Measurements from ENCODE around the gene CCS. TPM values are rescaled to one million over a fixed set of nuclear protein-coding genes. Genes with fewer than 3 reads are reported as not detected.

The CCS gene
- total RNA-seq, 1 donor from 2014 or later: 40.5 TPM

DNA sequence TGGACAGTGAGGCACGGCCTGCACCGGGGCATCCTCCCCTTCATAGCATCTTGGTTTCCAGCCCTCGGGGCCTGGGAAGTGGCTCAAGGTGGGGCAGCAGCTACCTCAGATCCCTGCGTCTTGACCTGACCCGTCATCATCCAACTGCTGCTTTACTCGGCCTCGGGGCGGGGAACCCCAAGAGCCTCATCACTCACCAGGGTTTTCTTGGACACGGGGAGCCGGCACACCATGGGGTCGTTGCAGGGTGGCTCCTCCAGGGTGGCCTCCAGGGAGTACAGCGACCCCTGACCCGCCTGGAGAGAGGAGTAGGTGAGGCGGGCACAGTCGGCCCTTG is 25.2 kb upstream of the CCS start:
- no peak overlapping the region for H3K27ac ChIP-seq
- H3K27me3 ChIP-seq (ENCODE audit: low read depth): no peaks in the 10 kb centered on the region
- TF ChIP-seq, protein P1, sequence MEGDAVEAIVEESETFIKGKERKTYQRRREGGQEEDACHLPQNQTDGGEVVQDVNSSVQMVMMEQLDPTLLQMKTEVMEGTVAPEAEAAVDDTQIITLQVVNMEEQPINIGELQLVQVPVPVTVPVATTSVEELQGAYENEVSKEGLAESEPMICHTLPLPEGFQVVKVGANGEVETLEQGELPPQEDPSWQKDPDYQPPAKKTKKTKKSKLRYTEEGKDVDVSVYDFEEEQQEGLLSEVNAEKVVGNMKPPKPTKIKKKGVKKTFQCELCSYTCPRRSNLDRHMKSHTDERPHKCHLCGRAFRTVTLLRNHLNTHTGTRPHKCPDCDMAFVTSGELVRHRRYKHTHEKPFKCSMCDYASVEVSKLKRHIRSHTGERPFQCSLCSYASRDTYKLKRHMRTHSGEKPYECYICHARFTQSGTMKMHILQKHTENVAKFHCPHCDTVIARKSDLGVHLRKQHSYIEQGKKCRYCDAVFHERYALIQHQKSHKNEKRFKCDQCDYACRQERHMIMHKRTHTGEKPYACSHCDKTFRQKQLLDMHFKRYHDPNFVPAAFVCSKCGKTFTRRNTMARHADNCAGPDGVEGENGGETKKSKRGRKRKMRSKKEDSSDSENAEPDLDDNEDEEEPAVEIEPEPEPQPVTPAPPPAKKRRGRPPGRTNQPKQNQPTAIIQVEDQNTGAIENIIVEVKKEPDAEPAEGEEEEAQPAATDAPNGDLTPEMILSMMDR (IDR thresholded peaks at IDR 0.05): no peak
- H3K9me3 ChIP-seq: no peaks in the 10 kb centered on the region
- intact Hi-C loops (cut with DNase I): no loop called here
- ATAC-seq: peak in 1 of 2 donors; percentile 5
- no peak for DNase-seq
- H3K4me1 ChIP-seq: peaks cover 17% of the 10 kb centered on the region
- H3K36me3 ChIP-seq: no peaks in the 10 kb centered on the region
- peak overlapping the region; percentile 77 for H3K4me3 ChIP-seq

DNA sequence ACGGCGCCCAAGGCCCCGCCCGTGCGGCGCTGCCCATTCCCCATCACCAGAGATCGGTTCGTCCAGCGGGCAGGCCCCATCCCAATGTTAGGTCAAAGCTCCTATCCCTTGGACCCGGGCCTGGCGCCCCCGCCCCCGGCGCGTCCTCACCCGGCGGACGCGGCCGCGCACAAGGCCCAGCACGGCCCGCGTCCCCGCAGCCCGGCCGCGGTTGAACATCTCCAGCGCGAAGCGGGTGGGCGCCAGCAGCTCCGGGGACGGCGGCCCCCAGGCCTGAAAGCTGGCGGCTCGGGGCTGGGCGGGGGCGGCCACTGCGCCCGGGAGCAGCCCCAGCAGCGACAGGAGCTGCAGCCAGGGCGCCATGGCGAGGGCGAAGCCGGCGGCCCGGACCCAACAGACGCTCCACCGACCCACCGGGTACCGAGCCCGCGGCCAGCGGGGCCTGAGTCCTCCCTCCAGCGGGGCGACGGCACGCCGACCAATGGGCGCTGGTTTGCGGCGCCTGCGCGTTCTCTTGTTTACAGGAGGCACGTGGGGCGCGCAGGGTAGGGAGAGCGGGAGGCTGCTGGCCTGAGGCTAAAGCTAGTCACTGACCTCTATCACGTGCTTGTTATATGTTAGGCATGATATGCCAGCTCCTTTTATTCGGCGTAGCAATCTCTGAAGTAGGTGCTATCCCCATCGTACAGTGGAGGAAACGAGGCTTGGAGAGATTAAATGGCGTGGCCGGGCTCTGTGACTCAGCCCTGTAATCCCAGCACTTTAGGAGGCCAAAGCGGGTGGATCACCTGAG is 24.7 kb upstream of the CCS start, which contains the start of gene CTSF:
Gene CTSF (minus strand): TSS at position 483 of the 793 bp plus-strand sequence. CDS start 120 bp downstream, at position 363.
- intact Hi-C loops (cut with DNase I): no loop called here
- H3K27ac ChIP-seq: peak within 1 kb of the TSS; percentile 36

DNA sequence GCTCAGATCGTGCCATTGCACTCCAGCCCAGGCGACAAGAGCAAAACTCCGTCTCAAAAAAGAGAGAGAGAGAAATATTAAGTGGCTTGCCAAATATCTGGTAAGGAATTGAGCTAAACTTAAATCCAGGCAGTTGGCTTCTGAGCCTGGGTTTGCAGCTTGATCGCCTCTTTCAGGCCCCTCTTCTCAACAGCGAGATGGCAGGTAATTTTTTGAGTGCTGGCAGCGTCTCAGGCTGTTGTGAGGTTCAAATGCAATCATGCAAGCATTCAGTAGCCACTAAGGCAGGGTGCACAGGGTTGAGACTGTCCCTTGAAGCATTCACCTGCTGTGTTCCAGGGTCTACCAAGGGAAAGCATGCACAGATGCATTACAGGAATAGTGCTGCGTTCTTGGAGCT is 23.9 kb upstream of the CCS start:
- no peak overlapping the region for H3K4me3 ChIP-seq
- ATAC-seq (no peak), DNase-seq (no peak)
- H3K27ac ChIP-seq: no peak overlapping the region
- intact Hi-C loops (cut with DNase I): no loop called here
- H3K27me3 ChIP-seq (ENCODE audit: low read depth): no peaks in the 10 kb centered on the region
- no peaks in the 10 kb centered on the region for H3K36me3 ChIP-seq
- H3K9me3 ChIP-seq: no peaks in the 10 kb centered on the region
- TF ChIP-seq, protein P1 (IDR thresholded peaks at IDR 0.05): no peak
- H3K4me1 ChIP-seq: peaks cover 17% of the 10 kb centered on the region

More for the DNA sequence above, 24.7 kb upstream of the CCS start, which contains the start of gene CTSF:
- TF ChIP-seq, protein P1 (IDR thresholded peaks at IDR 0.05): no peak
- ATAC-seq (peak; percentile 94 to 96), DNase-seq (peak; percentile 92)
- Histone ChIP-seq H3K27me3 (ENCODE audit: low read depth) (no peaks in the 10 kb centered on the region), H3K9me3 (no peaks in the 10 kb centered on the region), H3K4me1 (peaks cover 17% of the 10 kb centered on the region), H3K4me3 (peak within 1 kb of the TSS; percentile 77), H3K36me3 (no peaks in the 10 kb centered on the region)

DNA sequence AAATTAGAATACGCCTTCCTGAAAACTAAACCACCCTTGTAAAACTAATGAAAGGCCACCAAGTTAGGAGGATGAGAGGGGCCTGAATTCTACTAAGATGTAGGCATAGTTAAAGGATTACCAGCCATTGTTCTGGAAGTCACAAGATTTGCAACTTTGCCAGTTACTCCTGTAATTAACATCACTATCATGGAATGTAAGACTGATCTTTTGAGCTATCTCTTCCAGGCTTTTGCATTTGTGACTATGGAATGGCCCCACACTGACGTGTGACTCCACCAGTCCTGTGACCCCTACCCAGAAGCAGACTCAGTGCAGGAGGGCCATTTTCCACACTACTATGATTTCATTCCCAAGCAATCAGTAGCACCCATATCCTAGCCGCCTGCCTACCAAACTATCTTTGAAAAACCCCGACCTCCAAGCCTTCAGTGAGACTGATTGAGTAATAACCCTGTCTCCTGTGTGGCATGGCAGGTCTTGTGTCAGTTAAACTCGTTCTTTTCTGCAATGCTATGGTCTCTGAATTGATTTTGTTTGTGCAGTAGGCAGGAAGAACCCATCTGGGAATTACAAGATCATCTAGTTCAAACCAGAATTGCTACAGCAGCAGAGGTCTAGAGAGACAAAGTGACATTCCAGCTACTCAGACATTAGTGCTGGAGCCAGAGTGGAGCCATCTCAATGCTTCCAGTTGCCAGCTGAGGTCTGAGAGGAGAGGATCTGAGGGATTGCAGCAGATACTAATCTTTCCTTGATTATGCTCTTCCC is 22.7 kb upstream of the CCS start:
- no peak for ATAC-seq
- intact Hi-C loops (cut with DNase I): no loop called here

DNA sequence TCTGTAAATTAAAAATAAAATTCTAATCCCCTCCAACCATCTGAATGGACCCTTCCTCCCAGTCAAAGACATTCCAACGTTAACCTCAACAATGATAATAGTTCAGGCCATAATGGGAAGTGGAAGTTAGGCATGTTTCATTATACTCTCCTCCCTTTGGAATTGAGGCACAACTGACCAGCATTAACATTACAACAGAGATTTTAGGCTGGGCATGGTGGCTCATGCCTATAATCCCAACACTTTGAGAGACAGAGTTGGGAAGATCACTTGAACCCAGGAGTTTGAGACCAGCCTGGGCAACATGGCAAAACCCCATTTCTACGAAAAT is 22.2 kb upstream of the CCS start:
- TF ChIP-seq, protein P1 (IDR thresholded peaks at IDR 0.05): no peak
- Histone ChIP-seq H3K27me3 (ENCODE audit: low read depth) (no peaks in the 10 kb centered on the region), H3K36me3 (no peaks in the 10 kb centered on the region), H3K27ac (no peak overlapping the region), H3K4me1 (peaks cover 17% of the 10 kb centered on the region), H3K4me3 (no peak overlapping the region), H3K9me3 (no peaks in the 10 kb centered on the region)
- intact Hi-C loops (cut with DNase I): no loop called here
- DNase-seq (no peak), ATAC-seq (no peak)

More for the DNA sequence above, 22.7 kb upstream of the CCS start:
- Histone ChIP-seq H3K4me3 (no peak overlapping the region), H3K27ac (no peak overlapping the region), H3K36me3 (no peaks in the 10 kb centered on the region), H3K9me3 (no peaks in the 10 kb centered on the region), H3K4me1 (peaks cover 17% of the 10 kb centered on the region), H3K27me3 (ENCODE audit: low read depth) (no peaks in the 10 kb centered on the region)
- no peak for DNase-seq
- TF ChIP-seq, protein P1 (IDR thresholded peaks at IDR 0.05): no peak
